ENCODE measurements around the gene UBE3C. TPM values are rescaled to one million over a fixed set of nuclear protein-coding genes. Genes with fewer than 3 reads are reported as not detected.
A peak's percentile ranks its signal among the peaks of the same experiment; 100 is the strongest.

The UBE3C gene
- total and polyA plus RNA-seq, 2 of the 13 experiments (the other 11 are each of a cell fraction or from before 2014, with no cell fraction given): 27.0 to 48.2 TPM

GRCh38 chr7:157273208-157274093 lies 134.7 kb downstream of the UBE3C start (continued):
- TF ChIP-seq, protein P1, sequence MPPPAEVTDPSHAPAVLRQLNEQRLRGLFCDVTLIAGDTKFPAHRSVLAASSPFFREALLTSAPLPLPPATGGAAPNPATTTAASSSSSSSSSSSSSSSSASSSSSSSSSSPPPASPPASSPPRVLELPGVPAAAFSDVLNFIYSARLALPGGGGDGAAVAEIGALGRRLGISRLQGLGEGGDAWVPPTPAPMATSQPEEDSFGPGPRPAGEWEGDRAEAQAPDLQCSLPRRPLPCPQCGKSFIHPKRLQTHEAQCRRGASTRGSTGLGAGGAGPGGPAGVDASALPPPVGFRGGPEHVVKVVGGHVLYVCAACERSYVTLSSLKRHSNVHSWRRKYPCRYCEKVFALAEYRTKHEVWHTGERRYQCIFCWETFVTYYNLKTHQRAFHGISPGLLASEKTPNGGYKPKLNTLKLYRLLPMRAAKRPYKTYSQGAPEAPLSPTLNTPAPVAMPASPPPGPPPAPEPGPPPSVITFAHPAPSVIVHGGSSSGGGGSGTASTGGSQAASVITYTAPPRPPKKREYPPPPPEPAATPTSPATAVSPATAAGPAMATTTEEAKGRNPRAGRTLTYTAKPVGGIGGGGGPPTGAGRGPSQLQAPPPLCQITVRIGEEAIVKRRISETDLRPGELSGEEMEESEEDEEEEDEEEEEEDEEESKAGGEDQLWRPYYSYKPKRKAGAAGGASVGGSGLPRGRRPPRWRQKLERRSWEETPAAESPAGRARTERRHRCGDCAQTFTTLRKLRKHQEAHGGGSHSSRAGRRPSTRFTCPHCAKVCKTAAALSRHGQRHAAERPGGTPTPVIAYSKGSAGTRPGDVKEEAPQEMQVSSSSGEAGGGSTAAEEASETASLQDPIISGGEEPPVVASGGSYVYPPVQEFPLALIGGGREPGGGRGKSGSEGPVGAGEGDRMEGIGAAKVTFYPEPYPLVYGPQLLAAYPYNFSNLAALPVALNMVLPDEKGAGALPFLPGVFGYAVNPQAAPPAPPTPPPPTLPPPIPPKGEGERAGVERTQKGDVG (CRISPR knock-in tag; IDR thresholded peaks at IDR 0.05; ENCODE audit: borderline replicate concordance): no peak
- TF ChIP-seq ZNF354B (CRISPR knock-in tag; IDR thresholded peaks at IDR 0.05) (no peak), TBX3 (IDR thresholded peaks at IDR 0.05; ENCODE audit: borderline replicate concordance) (no peak), ZBTB40 (IDR thresholded peaks at IDR 0.05) (no peak), ZBTB40 (CRISPR knock-in tag; IDR thresholded peaks at IDR 0.05) (peak; percentile 40; the same call in 1 of the 2 replicates), ZNF546 (CRISPR knock-in tag; conservative IDR thresholded peaks at IDR 0.05) (no peak), CHD2 (IDR thresholded peaks at IDR 0.05; ENCODE audit: low read depth, low read length) (no peak), ZNF235 (CRISPR knock-in tag; IDR thresholded peaks at IDR 0.05; ENCODE audit: borderline replicate concordance) (peak; percentile 77; the same call in 1 of the 2 replicates), JDP2 (CRISPR knock-in tag; IDR thresholded peaks at IDR 0.05; ENCODE audit: borderline replicate concordance) (no peak), MIER3 (CRISPR knock-in tag; IDR thresholded peaks at IDR 0.05; ENCODE audit: borderline replicate concordance) (no peak), CBX2 (IDR thresholded peaks at IDR 0.05; ENCODE audit: low read depth, low read length) (no peak), CBX2 (CRISPR knock-in tag; IDR thresholded peaks at IDR 0.05; ENCODE audit: low read depth) (no peak), KLF9 (CRISPR knock-in tag; IDR thresholded peaks at IDR 0.05; ENCODE audit: low read depth) (no peak), ETV5 (CRISPR knock-in tag; IDR thresholded peaks at IDR 0.05; ENCODE audit: borderline replicate concordance) (peak; percentile 29; the same call in 1 of the 2 replicates), ZIK1 (CRISPR knock-in tag; IDR thresholded peaks at IDR 0.05; ENCODE audit: borderline replicate concordance, low read depth) (no peak), ZBTB3 (CRISPR knock-in tag; IDR thresholded peaks at IDR 0.05; ENCODE audit: borderline replicate concordance, low read depth) (no peak)
- TF ChIP-seq, protein P2, sequence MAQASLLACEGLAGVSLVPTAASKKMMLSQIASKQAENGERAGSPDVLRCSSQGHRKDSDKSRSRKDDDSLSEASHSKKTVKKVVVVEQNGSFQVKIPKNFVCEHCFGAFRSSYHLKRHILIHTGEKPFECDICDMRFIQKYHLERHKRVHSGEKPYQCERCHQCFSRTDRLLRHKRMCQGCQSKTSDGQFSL (CRISPR knock-in tag; IDR thresholded peaks at IDR 0.05): no peak

Data from HepG2 (cell line).